HG03280 (cell line): ENCODE results near the gene DSCAML1.

ENCODE experiments used
- ATAC-seq: cut with Tn5 transposase; IDR thresholded peaks from one replicate; pipeline ENCODE4 v1.9.1; 2021; ENCODE audit warnings: mild to moderate bottlenecking, moderate library complexity; ENCODE audit not compliant: unreplicated experiment

The DSCAML1 gene

DNA sequence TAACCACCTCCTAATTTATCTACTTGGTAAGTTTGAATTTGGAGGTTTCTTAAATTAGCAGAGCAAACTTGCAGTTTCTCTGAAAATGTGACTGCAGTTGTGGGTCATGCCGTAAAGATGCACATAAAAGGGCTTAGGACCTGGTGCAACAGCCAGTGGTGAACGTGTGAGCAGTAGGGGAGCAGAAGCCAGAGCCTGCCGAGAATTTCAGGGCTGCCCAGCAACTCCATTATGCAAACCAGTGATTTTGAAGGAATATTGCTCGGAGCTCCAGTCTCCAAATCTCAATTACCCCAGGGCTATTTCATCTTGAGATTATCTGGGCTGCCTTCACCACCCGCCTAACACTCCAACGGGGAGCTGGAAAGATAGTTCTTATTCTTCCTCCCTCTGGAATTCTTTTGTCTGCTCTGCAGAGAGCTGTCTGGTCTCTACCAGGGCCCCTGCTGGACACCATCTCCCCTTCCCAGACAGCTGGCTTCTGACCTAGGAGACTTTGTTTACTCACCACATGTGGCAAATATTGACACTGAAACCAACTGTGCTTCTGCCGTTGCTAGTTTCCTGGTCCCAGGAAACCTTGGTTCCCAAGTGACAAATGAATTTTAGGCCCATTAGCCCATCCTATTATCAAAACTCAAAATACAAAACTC lies 93.9 kb downstream of the DSCAML1 start:
- ATAC-seq: no peak

DNA sequence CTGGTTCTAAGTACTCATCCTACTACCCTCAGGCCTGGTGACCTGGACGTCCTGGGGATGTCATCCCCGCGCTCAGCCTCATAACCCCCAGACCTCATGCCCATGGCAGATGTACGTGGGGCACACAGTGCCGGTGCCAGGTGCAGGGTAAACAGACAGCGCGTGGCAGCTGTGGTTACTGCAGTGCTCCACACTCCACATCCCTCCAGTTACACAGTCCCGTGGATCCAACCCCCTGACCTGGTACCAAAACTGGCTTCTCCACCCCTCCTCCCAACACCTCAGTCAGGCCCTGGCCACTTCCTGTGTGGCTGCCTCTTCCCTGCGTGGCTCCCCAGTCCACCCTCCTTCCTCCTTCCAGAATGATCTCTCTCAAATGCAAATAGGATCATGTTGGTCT lies 95.2 kb downstream of the DSCAML1 start:
- no peak for ATAC-seq

DNA sequence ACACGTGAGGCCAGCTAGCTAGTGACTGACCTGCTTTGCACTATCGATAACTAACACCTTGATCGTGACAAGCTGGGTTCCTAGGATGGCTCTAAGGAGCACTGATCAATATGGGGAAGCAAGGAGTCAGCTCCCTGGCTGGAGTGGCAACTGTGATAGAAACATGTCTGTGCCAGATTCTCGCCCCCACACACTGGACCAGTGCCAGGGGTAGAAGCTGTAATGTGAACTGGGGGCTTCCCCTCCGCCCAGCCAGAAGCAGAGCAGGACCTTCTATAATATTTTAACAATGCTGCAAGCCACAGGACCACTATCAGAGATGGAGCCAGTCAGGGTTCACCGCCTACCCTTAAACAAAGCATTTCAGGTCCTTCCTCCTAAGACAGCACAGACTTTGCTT lies 96.5 kb downstream of the DSCAML1 start:
- ATAC-seq: no peak

- no peak for ATAC-seq
Observed at GRCh38 chr11:117697319-117697718, 99.7 kb downstream of the DSCAML1 start.

DNA sequence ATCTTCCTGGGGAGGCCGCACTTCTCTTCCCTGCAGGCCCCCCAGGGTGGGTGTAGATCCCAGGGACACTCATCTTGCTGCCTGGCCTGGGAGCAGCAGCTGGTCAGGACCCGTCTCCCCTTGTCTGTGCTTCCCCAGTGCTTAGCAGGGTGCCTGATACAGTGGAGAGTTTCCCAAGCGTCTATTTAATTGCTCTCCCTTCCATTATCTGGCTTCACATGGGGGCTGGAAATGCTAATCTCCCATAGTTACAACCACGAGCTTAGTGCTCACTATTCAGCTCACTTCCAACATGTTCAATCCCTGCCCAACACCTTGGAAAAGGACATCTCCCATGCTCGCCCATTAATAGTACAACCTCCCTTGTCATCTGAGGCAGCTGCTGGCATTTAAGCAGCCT lies 100.5 kb downstream of the DSCAML1 start:
- no peak for ATAC-seq

DNA sequence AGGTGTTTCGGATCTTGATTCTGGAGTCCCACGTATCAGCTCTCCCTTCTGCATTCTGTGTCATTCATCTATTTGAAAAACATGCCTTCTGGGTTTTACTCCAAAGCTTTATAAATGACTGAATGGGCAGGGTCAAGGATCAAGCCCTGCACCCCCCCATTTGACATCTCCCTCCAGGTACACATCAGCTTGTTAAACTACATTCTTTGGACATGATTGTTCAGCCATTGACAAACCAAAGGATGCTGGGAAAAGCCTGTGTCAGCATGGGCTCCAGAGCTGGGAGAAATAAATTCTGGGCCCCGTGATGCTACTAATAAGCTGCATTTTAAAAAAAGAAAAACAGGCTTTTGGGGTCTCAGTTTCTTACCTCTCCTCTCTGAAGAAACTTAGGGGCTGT lies 103.7 kb downstream of the DSCAML1 start:
- ATAC-seq: no peak

- no peak for ATAC-seq
Observed at GRCh38 chr11:117691516-117691915, 105.5 kb downstream of the DSCAML1 start.

DNA sequence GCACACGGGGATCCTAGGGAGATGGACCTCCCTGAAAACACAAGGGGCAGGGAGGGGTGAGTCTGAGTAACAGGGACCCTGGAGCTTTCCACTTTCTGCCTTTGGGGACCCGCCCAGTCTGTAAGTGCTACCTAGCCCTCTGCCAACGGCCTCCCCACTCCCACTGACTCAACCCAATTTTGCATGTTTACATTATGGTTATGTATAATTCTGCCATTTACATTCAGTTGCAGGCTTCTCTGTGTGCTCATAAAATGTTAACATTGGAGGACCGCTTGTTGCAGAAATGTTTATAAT lies 105.8 kb downstream of the DSCAML1 start:
- no peak for ATAC-seq

DNA sequence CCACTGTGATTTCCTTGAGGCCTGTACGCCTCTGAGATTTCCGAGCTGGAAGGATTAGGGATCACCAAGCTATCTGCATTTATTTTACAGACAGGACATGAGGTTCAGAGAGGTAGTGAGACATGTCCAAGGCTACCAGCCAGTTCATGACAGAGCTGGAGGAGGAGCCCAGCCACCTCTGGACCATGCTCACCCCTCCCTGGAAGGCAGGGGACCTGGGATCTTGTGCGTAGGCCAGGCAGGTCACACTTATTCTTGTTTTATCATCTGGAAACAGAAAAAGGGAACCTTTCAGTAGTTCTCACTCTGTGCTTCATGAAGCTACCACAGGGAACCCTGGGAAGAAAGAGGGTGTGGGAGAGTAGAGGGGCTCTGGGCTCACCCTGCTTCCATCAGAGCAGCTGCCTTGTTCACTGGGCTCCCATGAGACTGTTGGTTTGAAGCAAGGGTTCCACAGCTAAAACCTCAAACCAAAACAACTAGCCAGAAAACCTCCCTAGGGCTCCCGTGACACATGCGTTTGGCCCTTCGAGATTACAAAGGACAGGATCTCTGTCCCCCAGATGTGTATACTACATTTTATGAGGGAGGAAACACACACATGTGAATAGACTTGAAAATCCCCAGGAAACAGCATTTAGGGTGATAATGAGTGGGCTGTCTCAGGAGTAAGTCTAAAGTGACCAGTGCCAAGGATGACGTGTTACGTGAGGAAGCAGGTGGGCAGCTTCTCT lies 106.4 kb downstream of the DSCAML1 start:
- ATAC-seq: no peak

- no peak for ATAC-seq
Observed at GRCh38 chr11:117688255-117688797, 108.7 kb downstream of the DSCAML1 start.

DNA sequence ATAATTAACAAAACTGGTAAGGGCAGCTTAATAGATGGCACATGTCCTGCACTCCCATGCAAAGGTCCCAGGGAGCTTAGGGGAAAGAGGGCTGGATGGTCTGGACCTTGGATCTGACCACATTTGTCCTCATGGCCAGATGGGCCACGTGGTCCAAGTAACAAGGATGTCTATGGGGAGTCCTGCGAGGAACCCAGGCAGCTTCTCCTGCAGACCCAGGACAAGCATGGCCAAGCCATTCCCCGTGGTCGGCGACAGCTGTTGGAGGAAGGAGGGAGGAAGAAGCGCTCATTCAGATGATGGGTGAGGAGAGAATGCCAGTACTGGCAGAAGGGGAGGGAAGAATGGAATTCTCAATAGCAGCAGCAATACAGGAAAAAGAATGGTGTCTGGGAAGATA lies 109.2 kb downstream of the DSCAML1 start:
- no peak for ATAC-seq

DNA sequence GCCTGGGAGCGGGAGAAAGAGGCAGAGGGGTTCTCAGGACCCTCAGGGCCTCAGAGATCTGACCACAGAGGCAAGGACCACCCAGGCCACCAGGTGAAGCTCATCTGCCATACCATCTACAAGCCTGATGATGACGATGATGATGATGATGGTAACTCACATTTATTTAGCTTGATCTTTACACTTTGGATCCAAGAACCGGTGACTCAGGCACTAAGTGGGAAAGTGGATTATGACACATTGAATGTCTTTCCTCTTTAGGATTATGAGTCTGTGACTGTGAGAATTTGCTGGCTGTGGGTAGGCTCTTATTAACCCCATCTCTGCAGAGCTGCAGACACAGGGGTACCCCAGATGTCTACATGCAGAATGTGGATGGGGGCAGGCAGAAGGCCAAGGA lies 110.3 kb downstream of the DSCAML1 start:
- no peak for ATAC-seq

GRCh38 chr11:117685566-117685965 lies 111.5 kb downstream of the DSCAML1 start:
- no peak for ATAC-seq

GRCh38 chr11:117684731-117685130 lies 112.3 kb downstream of the DSCAML1 start:
- ATAC-seq: no peak

DNA sequence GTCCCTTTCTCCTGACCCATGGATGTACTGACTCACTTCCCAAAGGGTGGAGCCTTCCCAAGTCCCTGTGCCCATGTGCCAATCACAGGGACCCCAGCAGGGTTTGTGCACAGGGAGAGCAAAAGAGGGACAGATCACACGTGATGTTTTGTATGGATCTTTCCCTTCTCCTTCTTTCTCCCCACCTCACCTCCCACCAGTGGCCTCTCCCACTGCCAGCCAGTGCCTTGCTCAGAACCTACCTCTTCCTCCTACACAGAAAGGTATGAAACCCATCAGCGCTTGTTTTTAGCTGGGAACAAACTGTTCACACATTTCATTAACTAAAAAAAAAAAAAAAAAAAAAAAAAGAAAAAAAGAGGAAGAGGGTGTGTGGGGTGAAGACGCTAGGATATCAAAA lies 112.9 kb downstream of the DSCAML1 start:
- ATAC-seq: no peak

DNA sequence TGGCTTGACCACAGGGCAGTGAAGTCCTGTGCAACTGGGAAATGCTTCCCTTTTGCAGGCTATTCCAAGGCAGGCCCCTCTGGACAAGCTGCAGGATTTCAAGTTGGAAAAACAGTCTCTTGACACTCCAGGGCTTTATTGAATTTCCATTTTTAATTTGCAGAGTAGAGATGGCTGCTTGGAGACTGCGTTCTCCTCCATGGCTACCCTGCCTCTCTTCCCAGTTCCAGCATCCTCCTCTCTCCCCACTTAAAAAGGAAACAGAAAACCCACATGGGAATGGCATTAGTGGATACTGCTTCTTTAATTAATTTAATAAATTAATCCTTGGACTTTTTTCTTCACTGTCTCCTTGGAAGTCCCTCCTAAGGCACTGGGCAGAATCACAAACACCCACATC lies 115.6 kb downstream of the DSCAML1 start:
- no peak for ATAC-seq

DNA sequence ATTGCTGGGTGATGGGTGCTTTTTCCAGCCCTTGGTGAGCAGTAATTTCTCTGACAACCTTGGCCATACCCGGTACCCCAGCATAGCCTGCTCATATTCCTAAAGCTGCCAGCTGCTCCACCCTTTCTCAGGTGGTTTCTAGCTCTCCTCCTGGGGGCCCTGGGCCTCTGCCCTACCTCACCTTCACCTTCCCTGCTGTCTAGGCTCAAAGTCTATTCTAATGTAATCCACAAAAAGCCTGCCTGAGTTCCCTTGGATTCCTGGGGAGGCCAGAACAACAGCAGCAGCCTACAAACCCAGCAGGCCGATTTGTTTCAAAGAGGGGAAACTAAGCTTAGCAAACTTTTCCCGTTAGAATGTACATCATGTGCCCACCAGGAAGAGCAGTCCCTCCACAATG lies 117.6 kb downstream of the DSCAML1 start:
- ATAC-seq: no peak

- ATAC-seq: no peak
Observed at GRCh38 chr11:117678658-117679406, 118.2 kb downstream of the DSCAML1 start.

DNA sequence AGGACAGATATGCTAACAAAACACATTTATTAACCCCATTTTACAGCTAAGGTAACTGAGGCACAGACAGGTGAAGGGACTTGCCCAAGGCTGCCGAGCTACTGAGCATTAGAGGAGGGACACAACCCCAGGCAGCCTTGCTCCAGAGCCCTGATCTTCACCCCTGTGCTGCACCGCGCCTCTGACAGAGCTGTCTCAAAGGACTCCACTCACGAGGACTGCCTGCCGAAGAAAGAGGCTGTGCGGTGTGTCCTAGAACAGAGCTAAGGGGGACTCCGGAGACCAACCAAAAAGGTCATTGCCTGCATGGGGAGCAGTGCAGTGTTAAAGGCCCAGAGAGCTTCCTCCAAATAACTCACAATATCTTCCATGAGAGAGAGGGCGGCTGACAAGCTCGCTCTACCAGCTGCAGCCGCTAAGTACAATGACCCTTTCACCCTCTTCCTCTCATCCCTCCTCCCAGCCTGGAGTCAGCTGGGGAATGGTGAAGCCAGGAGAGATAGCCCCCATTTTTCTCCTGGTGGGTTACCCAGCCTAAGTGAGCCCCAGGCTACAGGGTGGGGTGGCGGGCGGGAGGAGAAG lies 119.2 kb downstream of the DSCAML1 start:
- no peak for ATAC-seq

DNA sequence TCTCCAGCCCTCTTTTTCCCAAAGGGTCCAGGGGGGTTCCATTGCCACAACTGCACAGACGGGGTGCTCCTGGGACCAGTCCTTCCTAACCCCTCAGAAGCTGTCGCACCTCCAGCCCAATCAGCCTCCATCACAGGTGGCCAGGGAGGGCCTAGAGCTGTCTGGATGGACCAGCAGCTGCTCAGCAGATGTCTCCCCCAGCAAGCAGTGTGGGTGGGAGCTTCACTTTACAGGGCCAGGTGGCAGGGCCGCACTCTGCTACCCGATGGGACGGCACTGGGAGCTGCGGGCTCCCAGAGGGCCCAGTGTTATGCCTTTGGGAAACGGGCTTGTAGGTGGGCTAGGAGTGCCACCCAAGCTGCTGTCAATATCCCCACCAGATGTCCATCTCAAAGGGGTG lies 120.5 kb downstream of the DSCAML1 start:
- ATAC-seq: no peak

DNA sequence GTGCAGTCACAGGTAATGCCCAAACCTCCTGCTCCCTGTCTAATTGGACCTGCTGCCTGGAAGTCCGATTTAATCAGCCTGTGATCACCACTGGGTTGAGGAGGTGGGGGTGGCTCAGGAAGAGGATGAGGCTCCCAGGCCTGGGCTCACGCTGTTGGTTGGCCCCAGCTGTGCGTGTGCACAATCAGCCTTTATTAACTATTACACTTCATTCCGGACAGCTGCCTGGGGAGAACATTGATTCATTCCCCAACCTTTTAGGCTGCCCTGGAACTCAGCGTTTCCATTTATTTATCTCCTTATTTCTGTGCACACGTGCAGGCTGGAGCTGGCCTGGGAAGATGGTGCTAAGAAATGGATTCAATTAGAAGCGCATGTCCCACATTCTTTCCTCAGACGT lies 123.4 kb downstream of the DSCAML1 start:
- ATAC-seq: no peak

DNA sequence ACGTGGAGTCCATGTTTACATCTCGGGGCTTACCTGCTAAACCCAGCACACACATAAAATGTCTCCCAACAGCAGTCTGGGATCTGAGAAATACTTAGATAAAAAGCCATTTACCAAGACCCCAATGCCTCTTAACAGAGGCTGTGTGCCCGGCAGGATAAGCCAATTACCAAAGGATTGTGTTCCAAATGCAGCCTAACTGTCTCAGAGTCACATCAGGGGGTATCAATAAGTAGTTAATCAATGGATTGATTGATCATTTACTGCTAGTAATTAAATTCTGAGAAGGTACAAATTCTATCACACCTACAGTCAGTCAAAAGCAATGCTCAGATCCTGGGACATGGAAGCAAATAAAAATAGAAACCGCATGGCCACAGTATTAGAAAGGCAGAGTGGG lies 125.6 kb downstream of the DSCAML1 start:
- no peak for ATAC-seq
